ENCODE results near the gene IGSF23. TPM values are rescaled to one million over a fixed set of nuclear protein-coding genes. Genes with fewer than 3 reads are reported as not detected.
"Not testable (repeated sequence)": the region's sequence is repeated elsewhere in the genome, so short reads cannot be mapped to it uniquely, and the experiment has no call there.

IGSF23 gene
- total RNA-seq, 4 donors from 2014 or later, result not detected

DNA sequence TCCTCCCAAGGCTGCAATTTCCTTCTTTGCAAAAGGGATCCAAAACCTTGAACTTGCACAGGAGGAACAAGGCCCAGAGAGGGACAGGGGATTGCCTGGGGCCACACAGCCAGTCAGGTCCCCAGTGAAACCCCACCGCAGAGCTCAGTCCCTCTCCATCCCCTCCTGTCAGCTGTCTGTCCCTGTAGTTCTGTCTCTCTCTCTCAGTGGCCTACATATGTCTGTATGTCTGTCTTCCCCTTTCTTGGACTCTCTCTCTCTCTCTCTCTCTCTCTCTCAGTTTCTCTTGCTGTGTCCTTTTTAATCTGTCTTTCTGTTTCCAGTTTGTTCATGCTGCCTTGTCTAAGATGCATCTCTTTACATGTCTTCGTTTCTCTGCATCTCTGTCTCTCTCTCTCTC is 69.4 kb downstream of the IGSF23 start:
- H3K36me3 ChIP-seq, result peaks cover 0 to 54% of the 10 kb centered on the region in 2 donors
- DNase-seq (no peak), ATAC-seq (no peak)
- intact Hi-C loops (cut with DNase I; ENCODE audit: low total_unique reads) (no loop called here), in situ Hi-C loops (cut with MboI; ENCODE audit: low sequenced_read_pairs in 4 of 4) (no loop called here)
- no peak overlapping the region for H3K27ac ChIP-seq
- no peak overlapping the region for H3K4me3 ChIP-seq
- H3K4me1 ChIP-seq, result no peaks in the 10 kb centered on the region
- TF ChIP-seq, protein P1, sequence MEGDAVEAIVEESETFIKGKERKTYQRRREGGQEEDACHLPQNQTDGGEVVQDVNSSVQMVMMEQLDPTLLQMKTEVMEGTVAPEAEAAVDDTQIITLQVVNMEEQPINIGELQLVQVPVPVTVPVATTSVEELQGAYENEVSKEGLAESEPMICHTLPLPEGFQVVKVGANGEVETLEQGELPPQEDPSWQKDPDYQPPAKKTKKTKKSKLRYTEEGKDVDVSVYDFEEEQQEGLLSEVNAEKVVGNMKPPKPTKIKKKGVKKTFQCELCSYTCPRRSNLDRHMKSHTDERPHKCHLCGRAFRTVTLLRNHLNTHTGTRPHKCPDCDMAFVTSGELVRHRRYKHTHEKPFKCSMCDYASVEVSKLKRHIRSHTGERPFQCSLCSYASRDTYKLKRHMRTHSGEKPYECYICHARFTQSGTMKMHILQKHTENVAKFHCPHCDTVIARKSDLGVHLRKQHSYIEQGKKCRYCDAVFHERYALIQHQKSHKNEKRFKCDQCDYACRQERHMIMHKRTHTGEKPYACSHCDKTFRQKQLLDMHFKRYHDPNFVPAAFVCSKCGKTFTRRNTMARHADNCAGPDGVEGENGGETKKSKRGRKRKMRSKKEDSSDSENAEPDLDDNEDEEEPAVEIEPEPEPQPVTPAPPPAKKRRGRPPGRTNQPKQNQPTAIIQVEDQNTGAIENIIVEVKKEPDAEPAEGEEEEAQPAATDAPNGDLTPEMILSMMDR (IDR thresholded peaks at IDR 0.05 in 4 of 5, conservative IDR thresholded peaks at IDR 0.05 in 1 of 5), result no peak
- no peak for TF ChIP-seq POLR2A (IDR thresholded peaks at IDR 0.05)
- no peaks in the 10 kb centered on the region for H3K9me3 ChIP-seq
- no peaks in the 10 kb centered on the region for H3K27me3 ChIP-seq

DNA sequence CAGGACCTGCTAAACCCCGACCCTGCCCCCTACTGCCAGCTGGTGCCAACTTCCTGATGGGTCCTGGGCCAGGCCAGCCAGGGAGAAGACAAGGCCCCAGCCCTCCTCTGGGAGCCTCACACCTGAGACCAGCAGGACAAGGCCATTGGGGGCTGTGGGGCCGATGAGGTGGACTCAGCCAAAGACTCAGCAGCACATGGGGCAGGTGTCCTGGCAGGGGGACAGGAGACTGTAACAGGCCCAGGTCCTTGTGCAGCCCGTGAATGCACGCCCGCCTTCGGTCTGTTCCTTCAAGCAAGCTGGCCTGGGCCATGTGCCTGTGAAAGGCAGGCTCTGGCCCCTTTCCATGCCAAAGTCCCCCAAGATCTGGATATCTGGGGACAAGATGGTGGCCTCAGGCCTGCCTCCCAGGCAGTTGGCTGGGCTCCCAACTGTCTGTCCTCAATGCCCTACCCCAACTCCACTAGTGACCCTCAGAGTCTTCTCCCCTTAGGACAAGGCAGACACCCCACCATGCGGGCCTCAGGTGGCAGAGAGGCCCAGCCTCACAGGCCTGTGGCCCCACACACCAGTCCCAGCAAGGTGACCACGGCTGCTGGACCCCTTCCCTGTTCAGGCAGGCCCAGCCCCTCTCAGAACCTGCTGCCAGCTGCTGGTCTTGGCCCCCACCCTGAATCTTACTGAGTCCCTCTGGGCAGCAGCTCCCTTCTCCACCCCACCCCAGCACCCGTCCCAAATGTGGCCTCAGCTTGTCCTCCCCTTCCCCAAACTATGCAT is 70.3 kb downstream of the IGSF23 start:
- no peak for DNase-seq
- TF ChIP-seq POLR2A (IDR thresholded peaks at IDR 0.05), result no peak
- TF ChIP-seq, protein P1 (IDR thresholded peaks at IDR 0.05 in 4 of 5, conservative IDR thresholded peaks at IDR 0.05 in 1 of 5), result no peak
- Histone ChIP-seq H3K9me3 (no peaks in the 10 kb centered on the region), H3K4me3 (no peak overlapping the region), H3K4me1 (no peaks in the 10 kb centered on the region), H3K27me3 (no peaks in the 10 kb centered on the region), H3K27ac (peak overlapping the region in 3 of 4 donors; percentile 54 to 61 (median 59)), H3K36me3 (peaks cover 0 to 48% of the 10 kb centered on the region in 2 donors)
- ATAC-seq, result no peak
- in situ Hi-C loops (cut with MboI; ENCODE audit: low sequenced_read_pairs in 4 of 4) (no loop called here), intact Hi-C loops (cut with DNase I; ENCODE audit: low total_unique reads) (no loop called here)

DNA sequence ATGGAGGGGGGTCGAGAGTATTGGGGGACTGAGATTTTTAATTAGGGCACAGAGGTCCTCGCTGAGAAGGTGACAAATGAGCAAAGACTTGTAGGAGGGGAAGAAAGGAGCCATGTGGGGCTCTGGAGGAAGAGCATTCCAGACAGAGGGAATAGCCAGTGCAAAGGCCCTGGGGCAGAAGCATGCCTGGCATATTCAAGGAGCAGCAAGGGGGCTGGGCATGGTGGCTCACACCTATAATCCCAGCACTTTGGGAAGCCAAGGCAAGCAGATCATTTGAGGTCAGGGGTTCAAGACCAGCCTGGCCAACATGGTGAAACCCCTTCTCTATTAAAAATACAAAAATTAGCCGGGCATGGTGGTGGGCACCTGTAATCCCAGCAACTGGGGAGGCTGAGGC is 71.0 kb downstream of the IGSF23 start:
- DNase-seq; H3K9me3 ChIP-seq; H3K4me3 ChIP-seq; ATAC-seq; H3K27me3 ChIP-seq; in situ Hi-C loops (cut with MboI; ENCODE audit: low sequenced_read_pairs in 4 of 4); intact Hi-C loops (cut with DNase I; ENCODE audit: low total_unique reads); H3K4me1 ChIP-seq: not testable (repeated sequence)
- Histone ChIP-seq H3K27ac (peak overlapping the region; percentile 9 to 61 (median 56)), H3K36me3 (peaks cover 0 to 40% of the 10 kb centered on the region in 2 donors)

DNA sequence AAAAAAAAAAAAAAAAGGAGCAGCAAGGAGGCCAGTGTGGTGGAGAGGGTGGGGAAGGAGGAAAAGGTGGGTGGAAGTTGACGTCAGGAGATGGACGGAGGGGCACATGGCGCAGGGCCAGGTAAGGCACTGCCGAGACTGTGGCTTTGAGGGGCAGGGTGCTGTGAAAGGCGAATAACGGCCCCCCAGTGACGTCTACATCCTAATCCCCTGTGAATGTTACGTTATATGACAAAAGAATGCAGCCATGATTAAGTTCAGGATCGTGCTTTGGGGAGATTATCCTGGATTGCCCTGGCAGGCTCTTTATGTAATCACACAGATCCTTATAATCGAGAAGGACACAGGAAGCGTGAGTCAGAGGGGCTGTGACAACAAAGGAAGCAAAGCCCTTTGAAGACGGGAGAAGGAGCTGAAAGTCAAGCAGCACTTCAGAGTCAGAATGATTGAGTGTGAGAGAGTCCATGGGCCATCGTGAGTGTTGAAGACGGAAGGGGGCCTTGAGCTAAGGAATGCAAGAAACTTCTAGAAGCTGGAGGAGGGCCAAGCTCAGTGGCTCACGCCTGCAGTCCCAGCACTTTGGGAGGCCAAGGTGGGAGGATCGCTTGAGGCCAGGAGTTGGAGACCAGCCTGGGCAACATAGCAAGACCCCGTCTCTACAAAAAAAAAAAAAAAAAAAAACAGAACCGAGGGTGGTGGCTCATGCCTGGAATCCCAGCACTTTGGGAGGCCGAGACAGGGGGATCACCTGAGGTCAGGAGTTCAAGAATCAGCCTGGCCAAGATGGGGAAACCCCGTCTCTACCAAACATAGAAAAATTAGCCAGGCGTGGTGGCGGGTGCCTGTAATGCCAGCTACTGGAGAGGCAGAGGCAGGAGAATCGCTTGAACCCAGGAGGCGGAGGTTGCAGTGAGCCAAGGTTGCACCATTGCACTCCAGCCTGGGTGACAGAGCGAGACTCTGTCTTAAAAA is 71.8 kb downstream of the IGSF23 start:
- DNase-seq, result no peak
- peak; percentile 44 to 45 for ATAC-seq
- in situ Hi-C loops (cut with MboI; ENCODE audit: low sequenced_read_pairs in 4 of 4), result no loop called here
- no peaks in the 10 kb centered on the region for H3K27me3 ChIP-seq
- TF ChIP-seq, protein P1 (IDR thresholded peaks at IDR 0.05 in 4 of 5, conservative IDR thresholded peaks at IDR 0.05 in 1 of 5), result no peak
- no peak for TF ChIP-seq POLR2A (IDR thresholded peaks at IDR 0.05)
- peak overlapping the region; percentile 9 to 61 (median 56) for H3K27ac ChIP-seq
- no peak overlapping the region for H3K4me3 ChIP-seq
- H3K9me3 ChIP-seq, result no peaks in the 10 kb centered on the region
- no peaks in the 10 kb centered on the region for H3K4me1 ChIP-seq
- intact Hi-C loops (cut with DNase I; ENCODE audit: low total_unique reads), result no loop called here
- peaks cover 0 to 35% of the 10 kb centered on the region in 2 donors for H3K36me3 ChIP-seq

DNA sequence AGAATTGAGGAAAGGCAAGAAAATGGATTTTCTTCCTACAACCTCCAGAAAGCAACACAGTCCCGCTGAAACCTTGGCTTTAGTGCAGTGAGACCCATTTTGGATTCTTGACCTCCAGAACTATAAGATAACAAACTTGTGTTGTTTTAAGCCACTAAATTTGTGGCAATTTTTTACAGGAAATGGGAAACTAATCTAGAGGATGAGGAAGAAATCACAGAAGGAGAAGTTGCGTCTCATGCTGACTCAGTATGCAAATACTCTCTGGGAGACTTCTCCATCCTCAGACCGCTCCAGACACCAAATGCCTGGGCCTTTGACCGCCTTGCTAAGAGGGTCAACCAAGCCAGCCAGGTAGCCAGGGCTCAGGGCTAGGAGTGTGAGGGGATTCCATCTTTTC is 72.5 kb downstream of the IGSF23 start:
- intact Hi-C loops (cut with DNase I; ENCODE audit: low total_unique reads) (no loop called here), in situ Hi-C loops (cut with MboI; ENCODE audit: low sequenced_read_pairs in 4 of 4) (no loop called here)
- Histone ChIP-seq H3K9me3 (no peaks in the 10 kb centered on the region), H3K36me3 (peaks cover 0 to 28% of the 10 kb centered on the region in 2 donors), H3K27ac (peak overlapping the region in 3 of 4 donors; percentile 54 to 61 (median 59)), H3K4me1 (no peaks in the 10 kb centered on the region), H3K4me3 (no peak overlapping the region), H3K27me3 (no peaks in the 10 kb centered on the region)
- DNase-seq (no peak), ATAC-seq (no peak)
- TF ChIP-seq, protein P1 (IDR thresholded peaks at IDR 0.05 in 4 of 5, conservative IDR thresholded peaks at IDR 0.05 in 1 of 5), result no peak
- TF ChIP-seq POLR2A (IDR thresholded peaks at IDR 0.05), result no peak

Measured in gastrocnemius medialis (tissue), 4 donors.